Measurements from ENCODE around the gene SARNP. TPM values are rescaled to one million over a fixed set of nuclear protein-coding genes. Genes with fewer than 3 reads are reported as not detected.

The SARNP gene
- total RNA-seq, 1 donor from 2014 or later: 68.7 TPM

- peaks cover 8% of the 10 kb centered on the region for H3K36me3 ChIP-seq (ENCODE audit: control insufficient read depth, insufficient read depth, low read length)
- H3K4me3 ChIP-seq (ENCODE audit: low read depth, low read length): no peak overlapping the region
- no peaks in the 10 kb centered on the region for H3K27me3 ChIP-seq (ENCODE audit: control insufficient read depth, insufficient read depth, low read length)
- DNase-seq (ENCODE audit: low read depth) (no peak), FAIRE-seq (no peak)
- TF ChIP-seq, protein P1, sequence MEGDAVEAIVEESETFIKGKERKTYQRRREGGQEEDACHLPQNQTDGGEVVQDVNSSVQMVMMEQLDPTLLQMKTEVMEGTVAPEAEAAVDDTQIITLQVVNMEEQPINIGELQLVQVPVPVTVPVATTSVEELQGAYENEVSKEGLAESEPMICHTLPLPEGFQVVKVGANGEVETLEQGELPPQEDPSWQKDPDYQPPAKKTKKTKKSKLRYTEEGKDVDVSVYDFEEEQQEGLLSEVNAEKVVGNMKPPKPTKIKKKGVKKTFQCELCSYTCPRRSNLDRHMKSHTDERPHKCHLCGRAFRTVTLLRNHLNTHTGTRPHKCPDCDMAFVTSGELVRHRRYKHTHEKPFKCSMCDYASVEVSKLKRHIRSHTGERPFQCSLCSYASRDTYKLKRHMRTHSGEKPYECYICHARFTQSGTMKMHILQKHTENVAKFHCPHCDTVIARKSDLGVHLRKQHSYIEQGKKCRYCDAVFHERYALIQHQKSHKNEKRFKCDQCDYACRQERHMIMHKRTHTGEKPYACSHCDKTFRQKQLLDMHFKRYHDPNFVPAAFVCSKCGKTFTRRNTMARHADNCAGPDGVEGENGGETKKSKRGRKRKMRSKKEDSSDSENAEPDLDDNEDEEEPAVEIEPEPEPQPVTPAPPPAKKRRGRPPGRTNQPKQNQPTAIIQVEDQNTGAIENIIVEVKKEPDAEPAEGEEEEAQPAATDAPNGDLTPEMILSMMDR (IDR thresholded peaks at IDR 0.05; ENCODE audit: insufficient read depth, low read length, severe bottlenecking): no peak
Observed at GRCh38 chr12:55789171-55789570, 28.4 kb downstream of the SARNP start.

DNA sequence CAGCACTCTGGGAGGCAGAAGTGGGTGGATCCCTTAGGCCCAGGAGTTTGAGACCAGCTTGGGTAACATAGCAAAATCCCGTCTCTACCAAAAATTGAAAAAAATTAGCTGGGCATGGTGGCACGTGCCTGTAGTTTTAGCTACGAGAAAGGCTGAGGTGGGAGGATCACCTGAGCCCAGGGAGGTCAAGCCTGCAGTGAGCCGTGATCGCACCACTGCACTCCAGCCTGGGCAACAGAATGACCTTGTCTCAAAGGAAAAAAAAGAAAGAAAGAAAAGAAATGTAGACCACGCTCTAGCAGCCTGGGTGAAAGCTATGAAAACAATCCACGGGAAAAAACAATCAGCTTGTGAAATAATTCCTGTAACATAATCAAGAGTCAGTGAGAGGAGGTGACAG is 29.0 kb downstream of the SARNP start:
- DNase-seq (ENCODE audit: low read depth) (no peak), FAIRE-seq (no peak)
- H3K27me3 ChIP-seq (ENCODE audit: control insufficient read depth, insufficient read depth, low read length): no peaks in the 10 kb centered on the region
- TF ChIP-seq, protein P1 (IDR thresholded peaks at IDR 0.05; ENCODE audit: insufficient read depth, low read length, severe bottlenecking): no peak
- peaks cover 9% of the 10 kb centered on the region for H3K36me3 ChIP-seq (ENCODE audit: control insufficient read depth, insufficient read depth, low read length)
- no peak overlapping the region for H3K4me3 ChIP-seq (ENCODE audit: low read depth, low read length)

DNA sequence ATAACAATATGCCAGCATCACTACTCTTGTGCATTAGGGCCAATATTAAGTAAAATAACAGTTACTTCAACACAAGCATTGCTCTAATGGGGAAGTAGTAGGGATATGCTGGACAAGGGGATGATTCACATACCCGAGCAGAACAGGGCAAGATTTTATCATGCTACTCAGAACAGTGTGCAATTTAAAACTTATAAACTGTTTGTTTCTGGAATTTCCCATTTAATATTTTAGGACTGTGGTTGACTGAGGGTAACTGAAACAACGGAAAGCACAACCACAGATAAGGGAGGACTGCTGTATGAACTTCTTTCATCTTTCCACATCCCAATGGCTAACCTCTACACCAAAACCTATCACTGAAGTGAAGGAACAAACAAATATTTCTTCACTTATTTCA is 36.8 kb downstream of the SARNP start:
- Histone ChIP-seq H3K36me3 (ENCODE audit: control insufficient read depth, insufficient read depth, low read length) (peaks cover 8% of the 10 kb centered on the region), H3K4me3 (ENCODE audit: low read depth, low read length) (no peak overlapping the region), H3K27me3 (ENCODE audit: control insufficient read depth, insufficient read depth, low read length) (no peaks in the 10 kb centered on the region)
- FAIRE-seq (no peak), DNase-seq (ENCODE audit: low read depth) (no peak)
- TF ChIP-seq, protein P1 (IDR thresholded peaks at IDR 0.05; ENCODE audit: insufficient read depth, low read length, severe bottlenecking): no peak

GRCh38 chr12:55777856-55778255 is 39.7 kb downstream of the SARNP start:
- peaks cover 2% of the 10 kb centered on the region for H3K36me3 ChIP-seq (ENCODE audit: control insufficient read depth, insufficient read depth, low read length)
- FAIRE-seq: no peak
- no peak for DNase-seq (ENCODE audit: low read depth)
- TF ChIP-seq, protein P1 (IDR thresholded peaks at IDR 0.05; ENCODE audit: insufficient read depth, low read length, severe bottlenecking): no peak
- H3K4me3 ChIP-seq (ENCODE audit: low read depth, low read length): no peak overlapping the region
- no peaks in the 10 kb centered on the region for H3K27me3 ChIP-seq (ENCODE audit: control insufficient read depth, insufficient read depth, low read length)

GRCh38 chr12:55771736-55772135 is 45.8 kb downstream of the SARNP start:
- Histone ChIP-seq H3K4me3 (ENCODE audit: low read depth, low read length) (no peak overlapping the region), H3K27me3 (ENCODE audit: control insufficient read depth, insufficient read depth, low read length) (no peaks in the 10 kb centered on the region), H3K36me3 (ENCODE audit: control insufficient read depth, insufficient read depth, low read length) (peaks cover 2% of the 10 kb centered on the region)
- TF ChIP-seq, protein P1 (IDR thresholded peaks at IDR 0.05; ENCODE audit: insufficient read depth, low read length, severe bottlenecking): no peak
- DNase-seq (ENCODE audit: low read depth) (no peak), FAIRE-seq (no peak)

DNA sequence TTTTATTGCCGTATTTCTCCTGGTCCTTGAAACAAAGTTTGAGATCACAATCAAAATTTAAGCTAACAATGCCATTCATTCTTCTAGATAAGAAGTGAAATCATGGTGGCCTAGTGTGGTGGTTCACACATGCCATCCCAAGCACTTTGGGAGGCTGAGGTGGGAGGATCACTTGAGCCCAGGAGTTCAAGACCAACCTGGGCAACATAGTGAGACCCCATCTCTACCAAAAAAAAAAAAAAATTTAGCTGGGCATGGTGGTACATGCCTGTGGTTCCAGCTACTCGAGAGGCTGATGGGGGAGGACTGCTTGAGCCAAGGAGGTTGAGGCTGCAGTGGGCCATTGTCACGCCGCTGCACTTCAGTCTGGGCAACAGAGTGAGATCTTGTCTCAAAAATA is 50.4 kb downstream of the SARNP start:
- Histone ChIP-seq H3K36me3 (ENCODE audit: control insufficient read depth, insufficient read depth, low read length) (peaks cover 3% of the 10 kb centered on the region), H3K4me3 (ENCODE audit: low read depth, low read length) (no peak overlapping the region), H3K27me3 (ENCODE audit: control insufficient read depth, insufficient read depth, low read length) (no peaks in the 10 kb centered on the region)
- FAIRE-seq: no peak
- TF ChIP-seq, protein P1 (IDR thresholded peaks at IDR 0.05; ENCODE audit: insufficient read depth, low read length, severe bottlenecking): no peak
- no peak for DNase-seq (ENCODE audit: low read depth)
